Calu3 (cell line): Measurements from ENCODE around the gene HCRTR1. TPM values are rescaled to one million over a fixed set of nuclear protein-coding genes. Genes with fewer than 3 reads are reported as not detected.

ENCODE experiments used
- BruUV-seq: library from RNA; stranded (reverse); fragments of 400-500 nt; replicated peaks from 2 replicates; lab custom pipeline; 2021; lab: Mats Ljungman, UMichigan
- CTCF ChIA-PET: fragments of 300-600 bp; sonication (Branson Sonifier 250); formaldehyde crosslinking; loops from one replicate; lab custom pipeline; 2022; ENCODE audit warnings: antibody characterized with exemption; lab: Charles Lee
- DNase-seq: peaks from one replicate; pipeline ENCODE4 v3.0.0; 2022
- H3K27ac Mint-ChIP-seq: one replicate; pipeline ENCODE4 v1.8.0; 2022; ENCODE audit warnings: mixed read lengths; ENCODE audit not compliant: unreplicated experiment
- H3K27me3 Mint-ChIP-seq: one replicate; pipeline ENCODE4 v1.8.0; 2022; ENCODE audit warnings: mixed read lengths; ENCODE audit not compliant: unreplicated experiment
- H3K36me3 Mint-ChIP-seq: one replicate; pipeline ENCODE4 v1.8.0; 2022; ENCODE audit warnings: mild to moderate bottlenecking, moderate library complexity, mixed read lengths; ENCODE audit not compliant: insufficient read depth, unreplicated experiment
- H3K4me1 Mint-ChIP-seq: one replicate; pipeline ENCODE4 v1.8.0; 2022; ENCODE audit warnings: mild to moderate bottlenecking, low read depth, mixed read lengths; ENCODE audit not compliant: unreplicated experiment
- H3K4me3 Mint-ChIP-seq: one replicate; pipeline ENCODE4 v1.8.0; 2022; ENCODE audit warnings: mild to moderate bottlenecking, low read depth, moderate library complexity, mixed read lengths; ENCODE audit not compliant: unreplicated experiment
- H3K9me3 Mint-ChIP-seq: one replicate; pipeline ENCODE4 v1.8.0; 2022; ENCODE audit warnings: low read depth, mixed read lengths; ENCODE audit not compliant: unreplicated experiment
- CTCF ChIP-seq: fragments of 200-600 bp; IDR thresholded peaks from one replicate; pipeline ENCODE4 v1.8.0; 2022; ENCODE audit warnings: antibody characterized with exemption; ENCODE audit not compliant: unreplicated experiment
- intact Hi-C: fragments of 100-400 bp; cut with micrococcal nuclease; formaldehyde crosslinking; loops from one replicate; pipeline ENCODE4 v1.10.0; 2022; ENCODE audit not compliant: unreplicated experiment
- total RNA-seq: library from RNA; stranded (reverse); gene quantifications from 2 replicates; pipeline ENCODE4 v1.2.3, GENCODE V29; 2022

Gene HCRTR1
- total RNA-seq, 1 experiment from 2014 or later, result not detected

GRCh38 chr1:31650161-31651088, 32.9 kb downstream of the HCRTR1 start:
- CTCF ChIA-PET, result interaction anchor here (0.5 kb wide), 1 partner anchor 139 kb away, joined by 6 read pairs; no protein-coding TSS in a partner anchor
- no peaks in the 10 kb centered on the region for H3K9me3 Mint-ChIP-seq
- no peak for DNase-seq
- intact Hi-C loops, result no loop called here
- peaks cover 51% of the 10 kb centered on the region for H3K27me3 Mint-ChIP-seq
- peaks cover 13% of the 10 kb centered on the region for H3K4me1 Mint-ChIP-seq
- no peaks in the 10 kb centered on the region for H3K36me3 Mint-ChIP-seq
- no TSS peak for BruUV-seq
- no peak overlapping the region for H3K4me3 Mint-ChIP-seq
- H3K27ac Mint-ChIP-seq, result no peak overlapping the region
- TF ChIP-seq CTCF, result no peak

- Mint-ChIP-seq H3K4me3 (no peak overlapping the region), H3K4me1 (peaks cover 13% of the 10 kb centered on the region), H3K36me3 (peaks cover 6% of the 10 kb centered on the region)
Measured at GRCh38 chr1:31651089-31651420, 33.6 kb downstream of the HCRTR1 start.

GRCh38 chr1:31651766-31652165, 34.3 kb downstream of the HCRTR1 start:
- H3K27me3 Mint-ChIP-seq, result peaks cover 58% of the 10 kb centered on the region
- no peak for DNase-seq
- intact Hi-C loops, result no loop called here
- no peak overlapping the region for H3K4me3 Mint-ChIP-seq
- peaks cover 7% of the 10 kb centered on the region for H3K36me3 Mint-ChIP-seq
- no TSS peak for BruUV-seq
- H3K4me1 Mint-ChIP-seq, result peaks cover 6% of the 10 kb centered on the region
- TF ChIP-seq CTCF, result no peak
- H3K9me3 Mint-ChIP-seq, result no peaks in the 10 kb centered on the region
- CTCF ChIA-PET, result no interaction called here
- no peak overlapping the region for H3K27ac Mint-ChIP-seq

More at GRCh38 chr1:31651089-31651420, 33.6 kb downstream of the HCRTR1 start:
- CTCF ChIA-PET, result interaction anchor here (0.5 kb wide), 1 partner anchor 138 kb away, joined by 6 read pairs; no protein-coding TSS in a partner anchor
- TF ChIP-seq CTCF, result no peak
- no peak overlapping the region for H3K27ac Mint-ChIP-seq
- intact Hi-C loops, result no loop called here
- no peaks in the 10 kb centered on the region for H3K9me3 Mint-ChIP-seq
- no TSS peak for BruUV-seq
- peaks cover 57% of the 10 kb centered on the region for H3K27me3 Mint-ChIP-seq
- no peak for DNase-seq

GRCh38 chr1:31652891-31653499, 35.5 kb downstream of the HCRTR1 start:
- intact Hi-C loops, result no loop called here
- H3K27me3 Mint-ChIP-seq, result peaks cover 60% of the 10 kb centered on the region
- no peak for TF ChIP-seq CTCF
- H3K27ac Mint-ChIP-seq, result no peak overlapping the region
- no peak for DNase-seq
- BruUV-seq, result no TSS peak
- CTCF ChIA-PET, result no interaction called here
- no peaks in the 10 kb centered on the region for H3K9me3 Mint-ChIP-seq
- H3K36me3 Mint-ChIP-seq, result peaks cover 7% of the 10 kb centered on the region
- no peaks in the 10 kb centered on the region for H3K4me1 Mint-ChIP-seq
- H3K4me3 Mint-ChIP-seq, result no peak overlapping the region
